Measurements from ENCODE around the gene CPEB2. TPM values are rescaled to one million over a fixed set of nuclear protein-coding genes. Genes with fewer than 3 reads are reported as not detected.

Gene CPEB2
- total and polyA plus RNA-seq, 3 experiments from 2014 or later: 0.84 to 9.3 (median 9.1) TPM

GRCh38 chr4:15012017-15012788 lies 9.9 kb downstream of the CPEB2 start:
- peaks cover 33 to 83% (median 77%) of the 10 kb centered on the region in 3 donors for H3K4me1 Mint-ChIP-seq
- no peaks in the 10 kb centered on the region for H3K27me3 ChIP-seq (ENCODE audit: insufficient read depth, low read length, poor library complexity, severe bottlenecking)
- no peak overlapping the region for H3K4me3 Mint-ChIP-seq
- H3K27ac ChIP-seq (ENCODE audit: low read depth, low read length): no peak overlapping the region
- no peaks in the 10 kb centered on the region for H3K9me3 ChIP-seq (ENCODE audit: low read length)
- POLR2A ChIA-PET: no interaction called here
- H3K36me3 ChIP-seq (ENCODE audit: insufficient read depth, low read length): no peaks in the 10 kb centered on the region
- H3K27ac Mint-ChIP-seq: no peak overlapping the region
- H3K4me1 ChIP-seq (ENCODE audit: insufficient read depth, low read length): no peaks in the 10 kb centered on the region
- no peaks in the 10 kb centered on the region for H3K27me3 Mint-ChIP-seq
- CTCF ChIA-PET: no interaction called here
- no peak for DNase-seq
- no peak overlapping the region for H3K4me3 ChIP-seq (ENCODE audit: low read length)
- peaks cover 0 to 55% (median 12%) of the 10 kb centered on the region in 3 donors for H3K36me3 Mint-ChIP-seq
- no peaks in the 10 kb centered on the region for H3K9me3 Mint-ChIP-seq

DNA sequence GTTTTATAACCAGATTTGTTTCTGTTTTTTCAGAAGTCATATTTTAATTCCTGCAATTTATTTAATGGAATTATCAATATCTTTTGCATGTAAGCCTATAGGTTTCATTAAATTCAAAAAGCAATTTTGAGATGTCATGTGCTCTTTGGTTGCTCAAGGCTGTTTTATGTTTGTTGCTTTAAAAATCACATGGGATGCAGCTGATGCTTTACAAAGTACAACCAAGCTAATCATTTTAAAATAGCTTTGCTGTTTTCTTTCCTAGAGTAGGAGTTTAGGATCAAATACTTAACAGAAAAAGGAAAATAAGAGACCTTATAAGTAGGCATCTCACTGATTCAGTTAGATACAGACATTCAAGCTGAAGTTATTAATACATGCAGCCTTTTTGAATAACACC lies 11.3 kb downstream of the CPEB2 start:
- ChIA-PET CTCF (no interaction called here), POLR2A (no interaction called here)
- no peak overlapping the region for H3K4me3 ChIP-seq (ENCODE audit: low read length)
- Mint-ChIP-seq H3K27ac (no peak overlapping the region), H3K27me3 (no peaks in the 10 kb centered on the region), H3K4me3 (no peak overlapping the region), H3K9me3 (no peaks in the 10 kb centered on the region), H3K4me1 (peaks cover 37 to 84% (median 78%) of the 10 kb centered on the region in 3 donors), H3K36me3 (peaks cover 0 to 58% (median 12%) of the 10 kb centered on the region in 3 donors)
- no peaks in the 10 kb centered on the region for H3K27me3 ChIP-seq (ENCODE audit: insufficient read depth, low read length, poor library complexity, severe bottlenecking)
- DNase-seq: no peak
- H3K4me1 ChIP-seq (ENCODE audit: insufficient read depth, low read length): peaks cover 7% of the 10 kb centered on the region
- H3K9me3 ChIP-seq (ENCODE audit: low read length): no peaks in the 10 kb centered on the region
- no peak overlapping the region for H3K27ac ChIP-seq (ENCODE audit: low read depth, low read length)
- H3K36me3 ChIP-seq (ENCODE audit: insufficient read depth, low read length): no peaks in the 10 kb centered on the region

- Mint-ChIP-seq H3K27ac (no peak overlapping the region), H3K27me3 (no peaks in the 10 kb centered on the region), H3K4me3 (no peak overlapping the region), H3K36me3 (peaks cover 0 to 54% (median 20%) of the 10 kb centered on the region in 3 donors), H3K4me1 (peaks cover 39 to 83% (median 76%) of the 10 kb centered on the region in 3 donors), H3K9me3 (no peaks in the 10 kb centered on the region)
- Histone ChIP-seq H3K4me3 (ENCODE audit: low read length) (no peak overlapping the region), H3K27me3 (ENCODE audit: insufficient read depth, low read length, poor library complexity, severe bottlenecking) (no peaks in the 10 kb centered on the region), H3K27ac (ENCODE audit: low read depth, low read length) (no peak overlapping the region), H3K36me3 (ENCODE audit: insufficient read depth, low read length) (peaks cover 3% of the 10 kb centered on the region), H3K4me1 (ENCODE audit: insufficient read depth, low read length) (peaks cover 8% of the 10 kb centered on the region), H3K9me3 (ENCODE audit: low read length) (no peaks in the 10 kb centered on the region)
- POLR2A ChIA-PET: no interaction called here
- no peak for DNase-seq
- CTCF ChIA-PET: no interaction called here
These were observed 12.9 kb downstream of the CPEB2 start for GRCh38 chr4:15015170-15015569.

DNA sequence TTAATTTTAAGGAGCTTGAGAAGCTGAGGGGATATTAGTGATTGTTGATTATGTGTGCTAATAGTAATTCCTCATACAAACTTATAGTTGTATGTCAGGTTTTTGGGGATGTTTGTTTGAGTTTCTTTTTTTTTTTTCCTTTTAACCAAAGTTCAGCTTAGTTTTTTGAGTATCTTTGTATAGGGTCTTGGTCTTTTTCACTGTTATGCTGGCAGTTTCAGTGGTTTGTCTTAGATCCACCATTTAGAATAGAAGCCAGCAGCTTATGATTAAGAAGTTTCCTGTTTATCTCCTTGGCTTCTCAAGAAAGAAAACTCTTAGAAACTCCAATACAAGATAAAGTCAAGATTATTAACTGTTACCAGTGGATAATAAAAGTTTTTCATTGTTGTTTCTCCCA lies 16.1 kb downstream of the CPEB2 start:
- DNase-seq: no peak
- ChIA-PET POLR2A (interaction anchor here (0.9 kb wide), 1 partner anchor 15 kb away, joined by 4 read pairs; no protein-coding TSS in a partner anchor), CTCF (no interaction called here)
- peaks cover 15% of the 10 kb centered on the region for H3K4me1 ChIP-seq (ENCODE audit: insufficient read depth, low read length)
- no peak overlapping the region for H3K27ac ChIP-seq (ENCODE audit: low read depth, low read length)
- no peak overlapping the region for H3K4me3 Mint-ChIP-seq
- H3K4me1 Mint-ChIP-seq: peaks cover 46 to 84% (median 79%) of the 10 kb centered on the region in 3 donors
- H3K4me3 ChIP-seq (ENCODE audit: low read length): no peak overlapping the region
- H3K27ac Mint-ChIP-seq: peak overlapping the region in 2 of 8 donors; percentile 61 to 73
- H3K27me3 Mint-ChIP-seq: no peaks in the 10 kb centered on the region
- H3K36me3 ChIP-seq (ENCODE audit: insufficient read depth, low read length): peaks cover 3% of the 10 kb centered on the region
- no peaks in the 10 kb centered on the region for H3K9me3 Mint-ChIP-seq
- H3K9me3 ChIP-seq (ENCODE audit: low read length): no peaks in the 10 kb centered on the region
- H3K36me3 Mint-ChIP-seq: peaks cover 0 to 37% (median 16%) of the 10 kb centered on the region in 3 donors
- no peaks in the 10 kb centered on the region for H3K27me3 ChIP-seq (ENCODE audit: insufficient read depth, low read length, poor library complexity, severe bottlenecking)

GRCh38 chr4:15020502-15021286 lies 18.4 kb downstream of the CPEB2 start:
- Mint-ChIP-seq H3K36me3 (peaks cover 0 to 45% (median 20%) of the 10 kb centered on the region in 3 donors), H3K4me1 (peaks cover 51 to 83% (median 68%) of the 10 kb centered on the region in 3 donors), H3K4me3 (no peak overlapping the region), H3K9me3 (no peaks in the 10 kb centered on the region), H3K27me3 (no peaks in the 10 kb centered on the region), H3K27ac (peak overlapping the region in 1 of 8 donors; percentile 61)
- H3K27me3 ChIP-seq (ENCODE audit: insufficient read depth, low read length, poor library complexity, severe bottlenecking): no peaks in the 10 kb centered on the region
- H3K4me3 ChIP-seq (ENCODE audit: low read length): no peak overlapping the region
- H3K9me3 ChIP-seq (ENCODE audit: low read length): no peaks in the 10 kb centered on the region
- CTCF ChIA-PET: no interaction called here
- POLR2A ChIA-PET: interaction anchor here (1.1 kb wide), 1 partner anchor 17 kb away, joined by 5 read pairs; no protein-coding TSS in a partner anchor
- peaks cover 15% of the 10 kb centered on the region for H3K4me1 ChIP-seq (ENCODE audit: insufficient read depth, low read length)
- H3K27ac ChIP-seq (ENCODE audit: low read depth, low read length): no peak overlapping the region
- no peak for DNase-seq
- H3K36me3 ChIP-seq (ENCODE audit: insufficient read depth, low read length): peaks cover 3% of the 10 kb centered on the region

DNA sequence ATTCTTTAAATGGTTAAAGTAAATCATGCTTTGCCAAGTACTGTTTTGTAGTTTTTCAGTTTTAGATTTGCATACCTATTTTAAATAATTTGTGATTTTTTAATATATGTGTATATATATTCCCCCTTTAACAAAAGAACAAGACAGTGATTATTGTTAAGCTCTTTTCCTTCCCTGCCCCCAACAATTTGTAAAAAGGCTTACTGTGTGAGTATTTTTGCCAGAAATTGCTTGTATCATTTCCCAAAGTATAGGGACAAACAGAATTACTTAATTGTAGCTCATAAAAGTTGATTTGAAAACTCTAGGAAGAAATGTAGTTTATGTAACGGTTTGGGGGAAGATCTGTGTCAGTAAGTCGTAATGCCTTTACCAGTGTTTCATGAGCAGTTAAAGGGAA lies 19.0 kb downstream of the CPEB2 start:
- Mint-ChIP-seq H3K36me3 (peaks cover 0 to 42% (median 22%) of the 10 kb centered on the region in 3 donors), H3K27ac (peak overlapping the region in 3 of 8 donors; percentile 1 to 56 (median 41)), H3K4me3 (no peak overlapping the region), H3K27me3 (no peaks in the 10 kb centered on the region), H3K9me3 (no peaks in the 10 kb centered on the region), H3K4me1 (peaks cover 51 to 80% (median 66%) of the 10 kb centered on the region in 3 donors)
- H3K27ac ChIP-seq (ENCODE audit: low read depth, low read length): no peak overlapping the region
- H3K4me3 ChIP-seq (ENCODE audit: low read length): no peak overlapping the region
- ChIA-PET POLR2A (interaction anchor here (1.1 kb wide), 1 partner anchor 18 kb away, joined by 5 read pairs; no protein-coding TSS in a partner anchor), CTCF (no interaction called here)
- no peaks in the 10 kb centered on the region for H3K9me3 ChIP-seq (ENCODE audit: low read length)
- H3K36me3 ChIP-seq (ENCODE audit: insufficient read depth, low read length): peaks cover 3% of the 10 kb centered on the region
- H3K27me3 ChIP-seq (ENCODE audit: insufficient read depth, low read length, poor library complexity, severe bottlenecking): no peaks in the 10 kb centered on the region
- DNase-seq: no peak
- H3K4me1 ChIP-seq (ENCODE audit: insufficient read depth, low read length): peaks cover 15% of the 10 kb centered on the region

DNA sequence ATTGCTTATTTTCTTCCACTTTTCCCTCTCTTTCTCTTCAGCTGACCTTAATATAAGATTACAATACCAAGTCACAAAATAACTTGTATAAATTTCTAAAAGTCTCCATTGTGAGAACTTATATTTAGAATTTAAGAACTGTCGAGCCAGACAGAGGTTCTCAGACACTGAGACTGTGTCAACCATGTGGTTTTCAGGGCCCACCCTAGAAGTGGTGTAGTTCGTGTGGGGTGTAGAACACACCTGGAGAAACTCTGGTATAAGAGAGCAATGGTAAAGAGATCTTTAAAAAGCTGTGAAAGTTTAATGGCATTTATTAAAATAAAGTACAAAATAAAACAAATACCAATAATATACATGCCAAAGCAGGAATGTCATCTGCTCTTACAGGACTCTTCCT lies 19.7 kb downstream of the CPEB2 start:
- H3K36me3 Mint-ChIP-seq: peaks cover 0 to 40% (median 22%) of the 10 kb centered on the region in 3 donors

DNA sequence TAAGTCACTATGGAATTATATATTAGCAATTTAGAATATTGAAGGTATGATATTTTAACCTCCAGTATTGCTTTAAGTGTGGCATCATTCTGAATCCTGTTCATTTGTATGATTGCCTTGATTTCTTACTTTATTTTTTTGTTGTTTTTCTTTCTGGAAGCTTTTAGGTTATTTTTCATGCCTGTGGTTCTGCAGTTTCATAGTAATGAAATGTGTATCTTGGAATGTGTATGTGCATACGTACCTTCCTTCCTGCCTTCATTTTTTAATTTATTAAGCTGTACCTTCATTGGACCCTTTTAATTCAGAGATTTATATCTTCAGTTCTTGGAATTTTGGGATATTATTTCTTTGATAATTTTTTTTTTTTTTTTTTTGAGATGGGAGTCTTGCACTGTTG lies 22.1 kb downstream of the CPEB2 start:
- CTCF ChIA-PET: interaction anchor here (1.6 kb wide), 1 partner anchor 15 kb away, joined by 3 read pairs; no protein-coding TSS in a partner anchor
- Histone ChIP-seq H3K4me1 (ENCODE audit: insufficient read depth, low read length) (peaks cover 7% of the 10 kb centered on the region), H3K36me3 (ENCODE audit: insufficient read depth, low read length) (peaks cover 3% of the 10 kb centered on the region), H3K27ac (ENCODE audit: low read depth, low read length) (no peak overlapping the region), H3K9me3 (ENCODE audit: low read length) (no peaks in the 10 kb centered on the region), H3K4me3 (ENCODE audit: low read length) (no peak overlapping the region), H3K27me3 (ENCODE audit: insufficient read depth, low read length, poor library complexity, severe bottlenecking) (no peaks in the 10 kb centered on the region)
- H3K9me3 Mint-ChIP-seq: no peaks in the 10 kb centered on the region
- no peaks in the 10 kb centered on the region for H3K27me3 Mint-ChIP-seq
- H3K4me1 Mint-ChIP-seq: peaks cover 44 to 71% (median 54%) of the 10 kb centered on the region in 3 donors
- peaks cover 4 to 36% (median 24%) of the 10 kb centered on the region in 3 donors for H3K36me3 Mint-ChIP-seq
- POLR2A ChIA-PET: no interaction called here
- no peak overlapping the region for H3K27ac Mint-ChIP-seq
- no peak overlapping the region for H3K4me3 Mint-ChIP-seq
- no peak for DNase-seq

More for the DNA sequence above, 19.7 kb downstream of the CPEB2 start:
- Mint-ChIP-seq H3K27ac (peak overlapping the region in 3 of 8 donors; percentile 6 to 54 (median 54)), H3K9me3 (no peaks in the 10 kb centered on the region), H3K4me3 (no peak overlapping the region), H3K27me3 (no peaks in the 10 kb centered on the region), H3K4me1 (peaks cover 50 to 76% (median 60%) of the 10 kb centered on the region in 3 donors)
- DNase-seq: no peak
- Histone ChIP-seq H3K36me3 (ENCODE audit: insufficient read depth, low read length) (peaks cover 3% of the 10 kb centered on the region), H3K9me3 (ENCODE audit: low read length) (no peaks in the 10 kb centered on the region), H3K27ac (ENCODE audit: low read depth, low read length) (no peak overlapping the region), H3K4me1 (ENCODE audit: insufficient read depth, low read length) (peaks cover 15% of the 10 kb centered on the region), H3K27me3 (ENCODE audit: insufficient read depth, low read length, poor library complexity, severe bottlenecking) (no peaks in the 10 kb centered on the region), H3K4me3 (ENCODE audit: low read length) (no peak overlapping the region)
- POLR2A ChIA-PET: no interaction called here
- CTCF ChIA-PET: no interaction called here
